Neural cell (in vitro differentiated cells): ENCODE measurements around the gene ZFP62.

Source experiments
- CTCF ChIP-seq: fragments of 450-650 bp; IDR thresholded peaks from 2 replicates; pipeline ENCODE4 v1.5.1; 2014; ENCODE audit warnings: antibody characterized with exemption, mild to moderate bottlenecking, moderate library complexity; ENCODE audit not compliant: poor library complexity, severe bottlenecking
- REST ChIP-seq: IDR thresholded peaks from 2 replicates; pipeline ENCODE4 v1.6.1; 2012; ENCODE audit warnings: borderline replicate concordance

- TF ChIP-seq REST (no peak), CTCF (no peak)
Measured at GRCh38 chr5:180820788-180821321, 40.2 kb downstream of the ZFP62 start.
